Chondrocyte (in vitro differentiated cells): Measurements from ENCODE around the gene HMCN2. TPM values are rescaled to one million over a fixed set of nuclear protein-coding genes. Genes with fewer than 3 reads are reported as not detected.

ENCODE experiments used
- DNase-seq: peaks from one replicate; pipeline ENCODE4 v3.0.0; 2021; ENCODE audit warnings: mixed read lengths, low spot score
- H3K27ac Mint-ChIP-seq: one replicate; pipeline ENCODE4 v1.8.0; 2021; ENCODE audit warnings: mild to moderate bottlenecking, moderate library complexity, mixed read lengths; ENCODE audit not compliant: unreplicated experiment
- H3K27me3 Mint-ChIP-seq: 2 replicates; pipeline ENCODE4 v1.8.0; 2021; ENCODE audit warnings: low read depth, mixed read lengths
- H3K36me3 Mint-ChIP-seq: 2 replicates; pipeline ENCODE4 v1.8.0; 2021; ENCODE audit warnings: low read depth, mixed read lengths
- H3K4me1 Mint-ChIP-seq: 2 replicates; pipeline ENCODE4 v1.8.0; 2021; ENCODE audit warnings: low read depth, mild to moderate bottlenecking, mixed read lengths
- H3K4me3 Mint-ChIP-seq: one replicate; pipeline ENCODE4 v1.8.0; 2021; ENCODE audit warnings: mild to moderate bottlenecking, moderate library complexity, mixed read lengths; ENCODE audit not compliant: unreplicated experiment
- H3K9me3 Mint-ChIP-seq: 2 replicates; pipeline ENCODE4 v1.8.0; 2021; ENCODE audit warnings: low read depth, mixed read lengths
- total RNA-seq: library from RNA; stranded (reverse); gene quantifications from 3 replicates; pipeline ENCODE4 v1.2.1, GENCODE V29; 2021
- TF ChIP-seq, protein P1 (sequence below): fragments of 200-600 bp; sonication (generic); IDR thresholded peaks from 2 replicates; pipeline ENCODE4 v1.5.0; 2021; ENCODE audit warnings: antibody characterized with exemption, mild to moderate bottlenecking, moderate library complexity

HMCN2 gene
- total RNA-seq, 1 donor from 2014 or later: 0.05 TPM

GRCh38 chr9:130430232-130430631, 164.7 kb downstream of the HMCN2 start:
- TF ChIP-seq, protein P1, sequence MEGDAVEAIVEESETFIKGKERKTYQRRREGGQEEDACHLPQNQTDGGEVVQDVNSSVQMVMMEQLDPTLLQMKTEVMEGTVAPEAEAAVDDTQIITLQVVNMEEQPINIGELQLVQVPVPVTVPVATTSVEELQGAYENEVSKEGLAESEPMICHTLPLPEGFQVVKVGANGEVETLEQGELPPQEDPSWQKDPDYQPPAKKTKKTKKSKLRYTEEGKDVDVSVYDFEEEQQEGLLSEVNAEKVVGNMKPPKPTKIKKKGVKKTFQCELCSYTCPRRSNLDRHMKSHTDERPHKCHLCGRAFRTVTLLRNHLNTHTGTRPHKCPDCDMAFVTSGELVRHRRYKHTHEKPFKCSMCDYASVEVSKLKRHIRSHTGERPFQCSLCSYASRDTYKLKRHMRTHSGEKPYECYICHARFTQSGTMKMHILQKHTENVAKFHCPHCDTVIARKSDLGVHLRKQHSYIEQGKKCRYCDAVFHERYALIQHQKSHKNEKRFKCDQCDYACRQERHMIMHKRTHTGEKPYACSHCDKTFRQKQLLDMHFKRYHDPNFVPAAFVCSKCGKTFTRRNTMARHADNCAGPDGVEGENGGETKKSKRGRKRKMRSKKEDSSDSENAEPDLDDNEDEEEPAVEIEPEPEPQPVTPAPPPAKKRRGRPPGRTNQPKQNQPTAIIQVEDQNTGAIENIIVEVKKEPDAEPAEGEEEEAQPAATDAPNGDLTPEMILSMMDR: no peak
- no peak for DNase-seq
- Mint-ChIP-seq H3K9me3 (no peaks in the 10 kb centered on the region), H3K27ac (no peak overlapping the region), H3K27me3 (peaks cover 10% of the 10 kb centered on the region), H3K4me1 (peaks cover 15% of the 10 kb centered on the region), H3K4me3 (no peak overlapping the region), H3K36me3 (no peaks in the 10 kb centered on the region)

DNA sequence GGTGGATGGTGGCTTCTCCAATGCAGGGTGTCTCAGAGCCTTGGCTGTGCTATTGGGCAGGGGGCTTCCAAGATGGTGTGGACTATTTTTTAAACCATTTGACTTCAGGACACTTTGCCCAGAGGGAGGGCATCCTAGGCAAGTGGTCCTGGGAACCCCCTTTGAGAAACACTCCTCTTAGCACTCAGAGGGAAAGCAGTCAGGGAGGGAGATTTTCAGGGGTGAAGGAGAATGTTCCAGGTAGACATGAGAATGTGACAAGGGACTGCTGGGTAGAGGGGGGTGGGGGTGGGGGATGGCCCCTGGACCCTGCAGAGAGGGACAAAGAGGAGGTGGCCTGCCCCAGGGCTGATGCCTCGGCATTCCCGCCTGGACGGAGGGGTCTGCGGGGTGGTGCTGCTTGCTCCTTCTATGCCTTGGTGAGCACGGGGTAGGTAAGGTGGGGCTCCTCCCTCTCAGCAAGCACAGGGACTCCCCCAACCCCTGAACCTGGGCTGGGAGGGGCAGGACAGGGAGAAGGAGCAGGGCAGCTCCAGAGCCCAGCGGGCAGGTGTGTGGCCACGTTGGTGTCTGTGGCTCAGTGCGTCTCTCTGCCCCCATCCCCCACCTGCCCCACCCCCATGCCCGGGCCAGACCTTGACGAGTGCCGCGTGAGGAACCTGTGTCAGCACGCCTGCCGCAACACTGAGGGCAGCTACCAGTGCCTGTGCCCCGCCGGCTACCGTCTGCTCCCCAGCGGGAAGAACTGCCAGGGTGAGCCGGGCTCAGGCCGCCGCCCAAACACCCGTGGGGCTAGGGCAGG, 165.4 kb downstream of the HMCN2 start:
- no peak overlapping the region for H3K27ac Mint-ChIP-seq
- H3K4me3 Mint-ChIP-seq: no peak overlapping the region
- no peak for DNase-seq
- H3K9me3 Mint-ChIP-seq: no peaks in the 10 kb centered on the region
- TF ChIP-seq, protein P1: no peak
- H3K27me3 Mint-ChIP-seq: peaks cover 10% of the 10 kb centered on the region
- no peaks in the 10 kb centered on the region for H3K36me3 Mint-ChIP-seq
- H3K4me1 Mint-ChIP-seq: peaks cover 15% of the 10 kb centered on the region

GRCh38 chr9:130431536-130432303, 166.2 kb downstream of the HMCN2 start:
- TF ChIP-seq, protein P1: no peak
- peak; percentile 88 for DNase-seq
- H3K27ac Mint-ChIP-seq: no peak overlapping the region
- H3K4me1 Mint-ChIP-seq: peaks cover 13% of the 10 kb centered on the region
- no peaks in the 10 kb centered on the region for H3K36me3 Mint-ChIP-seq
- H3K27me3 Mint-ChIP-seq: peaks cover 9% of the 10 kb centered on the region
- no peak overlapping the region for H3K4me3 Mint-ChIP-seq
- no peaks in the 10 kb centered on the region for H3K9me3 Mint-ChIP-seq

DNA sequence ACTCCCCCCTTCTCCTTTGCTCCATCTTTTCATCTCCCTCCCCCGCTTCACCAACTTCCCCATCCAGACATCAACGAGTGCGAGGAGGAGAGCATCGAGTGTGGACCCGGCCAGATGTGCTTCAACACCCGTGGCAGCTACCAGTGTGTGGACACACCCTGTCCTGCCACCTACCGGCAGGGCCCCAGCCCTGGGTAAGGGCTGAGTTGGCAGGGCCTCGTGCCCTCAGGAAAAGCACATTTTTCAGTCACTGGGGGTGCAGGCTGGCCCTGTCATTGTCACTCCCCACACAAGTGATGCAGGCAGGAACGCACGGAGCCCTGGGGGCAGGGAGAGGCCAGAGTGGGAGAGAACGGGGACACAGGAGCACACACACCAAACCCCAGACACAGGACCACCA, 166.8 kb downstream of the HMCN2 start:
- TF ChIP-seq, protein P1: peak; percentile 29
- H3K4me1 Mint-ChIP-seq: peaks cover 8% of the 10 kb centered on the region
- no peak overlapping the region for H3K27ac Mint-ChIP-seq
- H3K36me3 Mint-ChIP-seq: no peaks in the 10 kb centered on the region
- H3K9me3 Mint-ChIP-seq: no peaks in the 10 kb centered on the region
- DNase-seq: no peak
- H3K4me3 Mint-ChIP-seq: peak overlapping the region; percentile 24
- peaks cover 7% of the 10 kb centered on the region for H3K27me3 Mint-ChIP-seq

GRCh38 chr9:130432796-130433167, 167.2 kb downstream of the HMCN2 start:
- Mint-ChIP-seq H3K27ac (no peak overlapping the region), H3K27me3 (peaks cover 7% of the 10 kb centered on the region), H3K4me1 (peaks cover 8% of the 10 kb centered on the region), H3K9me3 (no peaks in the 10 kb centered on the region), H3K36me3 (no peaks in the 10 kb centered on the region), H3K4me3 (no peak overlapping the region)
- no peak for DNase-seq
- TF ChIP-seq, protein P1: no peak
